Measurements from ENCODE around the gene FGR.

Gene FGR

DNA sequence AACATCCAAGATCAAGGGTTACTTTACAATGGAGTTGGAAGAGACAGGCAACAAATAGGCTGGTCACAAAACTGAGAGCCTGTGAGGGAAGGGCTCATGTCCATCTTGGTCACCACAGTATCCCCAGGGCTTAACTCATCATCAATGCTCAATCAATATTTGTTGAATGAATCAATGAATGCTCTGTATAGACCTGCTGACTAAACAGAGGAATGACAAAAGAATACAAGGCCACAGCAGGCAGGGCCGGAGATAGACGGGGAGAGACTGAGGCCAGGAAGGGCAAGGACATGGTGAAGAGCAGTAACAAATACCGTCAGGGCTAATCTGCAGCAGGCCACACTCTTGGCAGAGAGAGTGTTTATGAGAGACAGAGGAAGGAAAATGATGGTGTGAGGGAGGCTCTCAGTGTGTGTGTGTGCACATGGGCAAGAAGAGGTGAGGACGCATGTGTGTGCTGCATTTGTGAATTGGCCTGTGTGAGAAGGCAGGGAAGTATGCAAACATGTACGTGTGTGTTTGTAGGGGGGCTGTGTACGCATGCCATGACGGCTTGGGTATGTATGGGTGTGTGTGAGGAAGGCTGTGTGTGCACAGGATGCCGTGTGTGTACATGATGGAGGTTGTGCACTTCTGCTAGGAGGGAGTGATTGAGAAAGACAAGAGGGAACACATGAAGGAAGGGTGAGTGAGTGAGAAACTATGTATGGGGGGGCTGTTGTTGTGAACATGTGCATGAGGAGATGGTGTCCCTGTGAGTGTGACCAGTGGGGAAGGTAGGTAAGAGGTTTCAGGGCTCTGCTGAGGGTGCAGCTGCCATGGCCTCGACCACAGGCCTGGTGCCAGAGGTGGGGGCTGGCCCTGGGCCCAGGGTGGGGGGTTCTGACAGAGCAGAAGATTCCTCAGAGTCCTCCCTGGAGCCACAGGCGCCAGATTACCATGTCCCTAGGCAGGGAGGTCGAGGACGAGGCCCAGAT, 46.4 kb downstream of the FGR start:
- no peak for DNase-seq (ENCODE audit: low read depth in 2 of 2)

DNA sequence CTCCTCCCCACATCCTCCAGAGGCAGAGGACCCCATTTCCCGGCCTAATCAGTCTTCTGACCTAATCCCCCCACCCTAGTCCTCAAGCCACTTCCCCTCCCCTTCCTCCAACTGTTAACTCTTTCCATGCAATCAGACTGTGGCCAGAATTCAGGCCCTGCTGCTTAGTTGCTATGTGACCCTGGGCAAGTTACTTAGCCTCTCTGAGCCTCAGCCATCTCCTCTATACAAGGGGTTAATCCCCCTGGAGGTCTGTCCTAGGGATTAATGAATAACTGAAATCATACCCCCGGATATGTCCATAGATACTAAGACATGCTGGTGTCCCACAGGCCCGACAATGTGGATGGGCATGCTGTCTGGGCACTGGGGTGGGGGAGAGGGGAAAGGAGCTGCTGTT, 49.3 kb downstream of the FGR start:
- DNase-seq (ENCODE audit: low read depth in 2 of 2), result no peak

DNA sequence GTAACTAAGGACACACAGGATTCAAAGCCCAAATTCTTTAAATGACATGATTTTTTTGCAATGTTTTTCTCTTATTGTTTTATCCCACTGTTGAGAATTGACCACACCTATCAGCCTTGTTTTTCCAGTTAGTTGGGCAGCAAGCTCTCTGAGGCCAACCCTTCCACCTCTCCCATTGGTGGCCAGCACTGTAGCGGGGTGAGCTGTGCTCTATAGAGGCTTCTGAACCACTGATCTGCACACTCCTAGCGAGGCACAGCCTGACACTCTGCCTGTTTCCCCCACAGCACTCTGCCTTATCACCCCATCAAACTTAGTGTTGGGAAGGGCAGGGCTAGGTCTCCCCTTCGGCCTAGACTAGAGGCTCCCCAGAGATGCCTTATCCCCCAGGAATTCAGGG, 50.5 kb downstream of the FGR start:
- no peak for DNase-seq (ENCODE audit: low read depth in 2 of 2)

- DNase-seq (ENCODE audit: low read depth in 2 of 2), result no peak
Measured at GRCh38 chr1:27583479-27583878, 51.5 kb downstream of the FGR start.

DNA sequence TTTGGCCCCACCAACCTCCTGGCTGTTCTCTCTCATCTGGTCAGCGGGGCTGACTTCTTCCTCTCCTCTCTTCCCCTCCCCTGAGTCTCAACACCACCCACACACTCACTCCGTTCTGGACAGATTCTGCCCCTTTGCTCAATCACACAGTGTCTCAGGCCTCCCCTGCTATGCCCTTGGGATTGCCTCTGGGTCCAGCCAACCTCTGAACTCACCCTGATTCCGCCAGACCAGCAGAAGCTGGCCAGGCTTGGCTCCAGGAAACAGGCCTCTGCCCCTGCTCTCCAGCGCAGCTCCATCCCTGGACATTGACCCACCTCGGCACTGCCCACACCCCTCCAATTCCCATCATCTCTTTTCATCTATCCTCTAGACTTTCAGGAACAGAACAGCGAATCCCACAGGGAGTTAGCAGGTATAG, 53.2 kb downstream of the FGR start:
- no peak for DNase-seq (ENCODE audit: low read depth in 2 of 2)

DNA sequence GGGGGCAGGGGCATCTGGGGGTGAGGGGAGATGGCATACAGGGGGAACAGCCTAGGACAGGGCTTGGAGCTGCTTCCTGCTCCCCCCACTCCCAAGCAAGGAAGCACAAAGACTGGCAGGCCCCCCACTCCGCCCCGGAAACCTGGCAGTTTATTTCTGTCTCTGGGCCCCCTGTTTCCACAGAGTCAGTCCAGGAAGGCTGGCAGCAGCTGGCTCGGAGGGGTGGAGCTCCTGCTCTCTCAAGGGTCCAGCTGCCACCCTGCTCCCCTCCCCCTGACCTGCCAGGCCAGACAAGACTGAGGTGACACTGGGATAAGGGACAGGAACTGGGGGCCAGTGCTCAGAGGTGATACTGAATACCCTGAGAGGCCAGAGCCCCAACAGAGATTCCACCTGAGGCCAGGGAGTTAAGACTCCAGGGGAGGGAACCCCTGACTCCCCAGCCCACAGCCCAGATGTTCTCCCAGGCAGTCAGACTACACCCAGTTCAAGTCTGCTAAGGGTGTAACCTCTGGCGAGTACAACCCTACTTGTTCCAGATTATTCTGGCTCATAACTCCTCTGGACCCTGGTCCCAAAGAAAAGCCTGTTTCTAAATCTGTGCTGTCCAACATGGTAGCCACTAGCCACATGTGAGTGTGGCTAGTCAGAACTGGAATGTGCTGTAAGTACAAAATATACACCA, 57.3 kb downstream of the FGR start:
- DNase-seq (ENCODE audit: low read depth in 2 of 2), result no peak

DNA sequence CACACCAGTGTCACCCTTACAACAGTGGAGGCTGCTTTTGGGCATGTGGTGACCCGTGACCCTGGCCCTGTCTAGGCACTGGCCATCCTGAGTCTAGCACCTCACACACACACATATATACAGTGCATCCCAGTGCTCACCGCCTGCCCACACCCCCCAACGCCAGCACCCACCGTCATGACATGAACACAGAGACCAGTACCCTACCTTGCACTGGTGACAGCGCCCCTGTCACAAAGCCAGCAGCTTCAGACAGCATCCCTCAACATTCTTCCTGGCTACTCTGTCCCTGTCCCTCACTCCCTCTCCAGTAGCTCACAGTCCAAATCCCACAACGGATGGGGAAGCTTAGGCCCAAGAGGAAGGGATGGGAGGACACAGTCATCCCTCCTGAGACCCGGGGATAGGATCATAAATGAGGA, 58.2 kb downstream of the FGR start:
- no peak for DNase-seq (ENCODE audit: low read depth in 2 of 2)

GRCh38 chr1:27575840-27576331, 59.1 kb downstream of the FGR start:
- DNase-seq (ENCODE audit: low read depth in 2 of 2), result no peak

DNA sequence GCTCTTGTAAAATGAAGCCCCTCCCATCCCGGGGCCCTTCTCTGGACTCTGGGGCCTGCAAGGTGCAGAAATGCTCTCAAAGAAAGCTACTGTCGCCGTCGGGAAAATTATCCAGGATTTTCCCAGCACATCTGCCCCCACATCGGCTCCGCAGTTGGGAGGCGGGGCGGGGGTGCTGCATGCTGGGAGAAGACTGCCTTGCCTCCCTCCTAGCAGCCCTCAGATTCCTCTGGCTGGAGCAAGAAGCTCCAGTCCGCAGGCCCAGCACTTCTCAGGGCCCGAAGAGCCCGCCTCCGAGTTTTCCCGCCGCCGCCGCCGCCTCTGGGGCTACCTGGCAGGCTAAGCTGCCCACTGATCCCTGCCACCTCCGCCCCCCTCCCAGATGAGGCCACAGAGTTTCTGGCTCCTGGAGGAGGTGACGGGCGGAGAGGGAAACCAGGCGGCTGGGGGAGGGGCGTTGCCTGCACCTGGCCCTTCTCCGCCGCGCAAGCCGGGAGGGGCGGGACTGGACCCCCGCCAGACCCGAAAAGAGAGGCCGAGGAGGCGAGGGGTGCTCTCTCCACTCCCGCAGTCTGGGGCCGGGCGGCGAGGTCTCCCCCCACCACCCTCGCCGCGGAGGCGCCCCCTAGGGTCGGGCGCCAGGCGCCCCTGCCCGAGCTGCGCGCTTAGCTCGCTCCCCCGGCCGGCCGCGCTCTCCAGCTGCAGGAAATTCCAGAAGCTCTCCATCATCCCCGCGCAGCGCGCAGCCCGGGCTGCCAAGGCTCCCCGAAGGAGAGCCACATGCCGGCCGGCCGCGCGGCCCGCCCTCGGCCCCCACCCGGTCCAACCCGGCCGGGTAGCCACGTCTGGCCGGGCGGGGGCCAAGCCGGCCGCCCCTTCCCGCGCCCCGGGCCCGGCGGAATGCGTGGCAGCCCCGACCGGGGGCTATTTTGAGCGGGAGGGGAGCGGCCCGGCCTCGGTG, 59.8 kb downstream of the FGR start:
- DNase-seq (ENCODE audit: low read depth in 2 of 2), result peak in 1 of 2 experiments; percentile 53

- DNase-seq (ENCODE audit: low read depth in 2 of 2), result no peak
Measured at GRCh38 chr1:27574001-27574781, 60.8 kb downstream of the FGR start.

DNA sequence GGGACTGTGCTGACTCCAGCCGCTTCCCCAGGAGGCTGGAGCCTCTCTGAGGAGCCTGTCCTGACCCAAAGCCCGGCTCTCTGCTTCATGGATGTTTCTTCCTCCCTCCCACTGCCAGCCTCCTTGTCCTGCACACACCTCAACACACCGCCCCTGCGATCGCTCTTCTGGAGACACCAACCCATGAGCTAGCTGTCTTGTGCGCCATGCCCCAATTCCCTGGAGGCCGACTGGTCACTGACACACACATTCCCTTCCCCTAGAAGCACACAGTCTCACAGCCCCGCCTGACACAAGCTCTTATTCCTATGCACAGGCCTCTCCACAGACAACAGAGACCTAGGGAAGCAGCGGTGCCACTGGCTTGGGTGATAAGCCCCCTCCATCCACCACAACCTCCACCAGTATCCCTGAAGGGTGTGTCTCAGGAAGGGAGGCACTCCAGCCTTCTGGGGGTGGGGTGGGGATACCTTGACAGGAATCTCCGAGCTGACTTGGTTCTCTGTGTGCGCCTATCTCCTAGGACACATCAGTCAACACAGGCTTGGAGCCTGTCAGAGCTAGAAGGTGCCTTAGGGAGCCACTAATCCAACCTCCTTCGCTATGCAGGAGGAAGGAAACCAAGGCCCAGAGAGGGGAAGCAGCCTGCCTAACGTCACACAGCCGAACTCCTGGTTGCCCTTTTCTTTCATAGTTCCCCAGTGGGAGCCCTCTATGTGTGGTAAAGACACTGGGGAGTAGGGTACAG, 62.1 kb downstream of the FGR start:
- no peak for DNase-seq (ENCODE audit: low read depth in 2 of 2)

GRCh38 chr1:27572019-27572678, 62.8 kb downstream of the FGR start:
- DNase-seq (ENCODE audit: low read depth in 2 of 2), result no peak

DNA sequence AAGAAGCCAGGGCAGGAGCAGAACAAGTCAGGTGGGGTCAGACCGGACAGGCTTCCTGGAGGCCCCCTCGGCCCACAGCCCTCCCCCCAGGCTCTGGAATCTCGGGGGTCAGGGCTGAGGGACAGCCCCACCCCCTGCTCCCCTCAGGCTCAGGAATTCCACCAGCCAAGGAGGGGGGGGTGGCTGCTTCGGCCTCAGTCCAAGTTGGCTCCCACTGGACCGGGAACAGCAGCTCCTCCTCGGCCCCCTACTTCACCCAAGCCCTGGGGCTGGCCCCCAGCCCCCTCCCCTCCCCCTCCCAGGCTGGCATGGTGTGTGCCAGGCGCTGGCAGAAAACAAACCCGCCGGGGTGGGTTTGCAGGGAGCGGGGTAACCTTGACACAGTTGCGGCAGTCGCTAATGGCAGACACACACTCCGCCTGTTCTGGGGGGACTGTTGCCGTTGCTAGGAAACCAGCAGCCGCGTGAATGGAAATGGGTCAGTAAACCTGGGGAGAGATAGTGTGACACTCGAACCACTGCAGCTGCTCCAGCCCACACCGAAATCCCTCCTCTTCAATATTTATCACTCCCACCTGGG, 63.5 kb downstream of the FGR start:
- DNase-seq (ENCODE audit: low read depth in 2 of 2), result no peak

DNA sequence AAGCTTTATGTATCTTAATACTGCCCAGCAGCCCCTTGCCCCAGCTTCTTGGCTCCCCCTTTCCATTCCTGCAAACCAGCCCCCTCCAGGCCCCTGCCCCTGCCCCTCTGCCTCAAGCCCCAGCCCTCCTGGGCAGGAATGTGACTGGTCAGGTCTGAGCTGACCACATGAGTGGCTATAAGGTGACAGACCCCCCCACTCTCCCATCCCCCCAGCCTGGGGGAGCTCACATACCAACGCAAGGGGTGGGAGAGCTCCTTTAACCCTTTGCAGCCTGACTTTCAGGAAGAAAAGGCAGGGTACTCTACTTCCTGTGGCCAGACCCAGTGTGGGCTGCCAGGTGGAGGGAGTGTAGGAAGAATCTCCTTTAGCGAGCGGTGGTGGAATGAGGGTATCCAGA, 64.2 kb downstream of the FGR start:
- DNase-seq (ENCODE audit: low read depth in 2 of 2), result no peak

DNA sequence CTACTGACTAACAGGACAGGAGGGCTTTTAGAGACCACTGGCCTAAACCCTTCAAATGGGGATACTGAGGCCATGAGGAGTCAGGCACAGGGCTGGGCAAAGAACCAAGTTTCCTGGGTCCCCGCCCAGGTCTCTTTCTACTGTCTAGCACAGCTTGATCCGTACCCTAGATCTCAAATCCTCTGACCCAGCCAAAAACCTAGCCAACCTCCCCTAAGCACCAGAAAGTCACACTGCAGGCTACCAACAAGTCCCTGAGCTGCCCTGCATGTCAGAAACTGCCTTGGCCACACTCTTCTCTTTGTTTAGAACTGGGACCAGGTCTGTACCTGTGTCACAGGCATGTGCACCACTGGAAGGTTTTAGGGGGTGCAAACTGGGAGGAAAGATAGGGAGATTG, 64.6 kb downstream of the FGR start:
- DNase-seq (ENCODE audit: low read depth in 2 of 2), result no peak

- DNase-seq (ENCODE audit: low read depth in 2 of 2), result no peak
Measured at GRCh38 chr1:27569506-27570291, 65.3 kb downstream of the FGR start.

DNA sequence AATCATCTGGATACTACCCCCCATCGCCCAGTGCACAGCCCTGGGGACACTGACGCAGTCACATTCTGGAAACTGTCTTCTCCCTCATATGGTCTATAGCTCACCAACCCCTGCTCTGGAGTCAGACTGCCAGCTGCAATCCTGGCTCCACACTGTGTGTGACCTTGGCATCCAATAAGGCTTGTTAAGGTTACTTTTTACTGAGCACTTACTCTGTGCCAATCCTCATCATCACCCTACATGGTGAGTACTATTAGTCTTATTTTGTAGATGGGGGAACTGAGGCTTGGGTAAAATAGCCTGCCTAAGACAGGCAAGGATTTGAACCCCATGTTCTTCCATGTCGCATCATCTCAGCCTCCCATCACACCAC, 65.9 kb downstream of the FGR start:
- no peak for DNase-seq (ENCODE audit: low read depth in 2 of 2)

GRCh38 chr1:27568300-27569087, 66.5 kb downstream of the FGR start:
- peak in 1 of 2 experiments; percentile 62 for DNase-seq (ENCODE audit: low read depth in 2 of 2)

Data from fibroblast of skin of left biceps (primary cell).